K562 treated with DMSO at 1 percent for 12 hours (cell line): Measurements from ENCODE around the gene JAG2. TPM values are rescaled to one million over a fixed set of nuclear protein-coding genes. Genes with fewer than 3 reads are reported as not detected.

Experiments used
- total RNA-seq: library from RNA; unstranded; fragments of 300-600 nt; gene quantifications from 2 replicates; pipeline ENCODE4 v1.2.3, GENCODE V29; 2022; ENCODE audit not compliant: insufficient read depth

The JAG2 gene
- total RNA-seq: 8.2 and 12.5 TPM in 2 replicates

GRCh38 chr14:105168496-105168978, at the start of gene JAG2:
Gene JAG2, minus strand, starts transcription at chr14:105168776. Its CDS starts 356 bp downstream, at chr14:105168420.

GRCh38 chr14:105180592-105181548, 12.3 kb upstream of the JAG2 start, which contains the start of gene NUDT14:
Gene NUDT14, minus strand, starts transcription at chr14:105181312. Its CDS starts 103 bp downstream, at chr14:105181209.

Other genes starting within 250 kb of the JAG2 start
- gene PLD4, start 243.9 kb downstream of the JAG2 start, total RNA-seq: not detected in 2 replicates
- gene AHNAK2, start 190.4 kb downstream of the JAG2 start, total RNA-seq: 0.14 TPM in 1 of 2 replicates, not detected in the other
- gene CLBA1, start 183.0 kb downstream of the JAG2 start, total RNA-seq: 2.0 and 2.4 TPM in 2 replicates
- 31.9 and 41.7 TPM in 2 replicates for gene CDCA4, start 147.7 kb downstream of the JAG2 start, total RNA-seq
- gene GPR132, start 103.3 kb downstream of the JAG2 start, total RNA-seq: 2.0 and 4.0 TPM in 2 replicates
- 30.6 and 34.5 TPM in 2 replicates for gene NUDT14, start 12.5 kb upstream of the JAG2 start, total RNA-seq
- gene BTBD6, start 79.8 kb upstream of the JAG2 start, total RNA-seq: not detected in 2 replicates
- 19.1 and 24.2 TPM in 2 replicates for gene BRF1, start 132.2 kb upstream of the JAG2 start, total RNA-seq
- 17.6 and 27.3 TPM in 2 replicates for gene PACS2, start 146.0 kb upstream of the JAG2 start, total RNA-seq
- not detected in 2 replicates for gene TEX22, start 229.8 kb upstream of the JAG2 start, total RNA-seq